GM12878 (cell line): ENCODE measurements around the gene TTC39C. TPM values are rescaled to one million over a fixed set of nuclear protein-coding genes. Genes with fewer than 3 reads are reported as not detected.

Experiments
- ATAC-seq: fragments of 200-7000 bp; cut with Tn5 transposase; 3 replicates; pipeline ENCODE4 v1.9.1; 2020; ENCODE audit warnings: mild to moderate bottlenecking, moderate library complexity
- BruUV-seq: library from RNA; stranded (reverse); fragments of 400-500 nt; replicated peaks from 2 replicates; lab custom pipeline; 2021; lab: Mats Ljungman, UMichigan
- CTCF ChIA-PET: fragments of 300-600 bp; sonication (Branson Sonifier 250); formaldehyde crosslinking; extraction: SDS; loops from one replicate; lab custom pipeline; 2021; ENCODE audit warnings: inconsistent platforms; lab: Yijun Ruan, JAX
- POLR2A ChIA-PET: fragments of 350-600 bp; formaldehyde crosslinking; extraction: SDS; loops from one replicate; lab custom pipeline; 2021; ENCODE audit warnings: inconsistent platforms; lab: Charles Lee
- RAD21 ChIA-PET: fragments of 300-600 bp; sonication (Branson Sonifier 250); formaldehyde crosslinking; loops from one replicate; lab custom pipeline; 2023; ENCODE audit warnings: antibody characterized with exemption; ENCODE audit not compliant: unreplicated experiment; lab: Charles Lee
- SMC1A ChIA-PET: fragments of 300-600 bp; sonication (Branson Sonifier 250); formaldehyde crosslinking; loops from one replicate; lab custom pipeline; 2023; ENCODE audit not compliant: unreplicated experiment, uncharacterized antibody; lab: Charles Lee
- DNase-seq: peaks from one replicate; pipeline ENCODE4 v3.0.0-alpha.2; 2011; ENCODE audit warnings: low read depth, low spot score
- FAIRE-seq: peaks from 3 replicates; lab custom pipeline; 2011; peaks lifted over from hg19 to GRCh38; lab: Jason Lieb, UNC
- H2AFZ ChIP-seq: 2 replicates; pipeline ENCODE4 v1.6.0; 2011; ENCODE audit warnings: low read depth, low read length, control low read depth; ENCODE audit not compliant: control insufficient read depth
- H3K27ac ChIP-seq: 2 replicates; pipeline ENCODE4 v1.5.1; 2011; ENCODE audit warnings: control low read depth; ENCODE audit not compliant: control insufficient read depth, insufficient read depth
- H3K27me3 ChIP-seq, 2 experiments: replicated peaks in 1 of 2; 2 replicates each; pipeline versions ENCODE4 v1.6.0 to v1.6.1; 2011; ENCODE audit warnings: low read length in 1 of 2; ENCODE audit not compliant: control insufficient read depth in 2 of 2, insufficient read depth in 2 of 2
- H3K36me3 ChIP-seq, 2 experiments: 2 replicates each; pipeline ENCODE4 v1.5.1; 2011; ENCODE audit warnings: low read length in 1 of 2; ENCODE audit not compliant: control insufficient read depth in 2 of 2, insufficient read depth in 2 of 2
- H3K4me1 ChIP-seq: 2 replicates; pipeline ENCODE4 v1.6.1; 2011; ENCODE audit warnings: mild to moderate bottlenecking, low read length, moderate library complexity, mixed read lengths; ENCODE audit not compliant: control insufficient read depth, insufficient read depth
- H3K4me2 ChIP-seq: 2 replicates; pipeline ENCODE4 v1.6.0; 2011; ENCODE audit warnings: control low read depth; ENCODE audit not compliant: control insufficient read depth, insufficient read depth
- H3K4me3 ChIP-seq: fragments of 200-600 bp; sonication (generic); 2 replicates; pipeline ENCODE4 v1.5.1; 2016
- H3K79me2 ChIP-seq: 2 replicates; pipeline ENCODE4 v1.6.0; 2011; ENCODE audit warnings: low read length; ENCODE audit not compliant: control insufficient read depth, insufficient read depth
- H3K9ac ChIP-seq: 2 replicates; pipeline ENCODE4 v1.8.0; 2011; ENCODE audit warnings: low read length, control low read depth, mixed read lengths; ENCODE audit not compliant: control insufficient read depth, insufficient read depth
- H3K9me3 ChIP-seq: replicated peaks from 3 replicates; pipeline ENCODE4 v1.5.1; 2011; ENCODE audit warnings: mild to moderate bottlenecking, low read length; ENCODE audit not compliant: control insufficient read depth, insufficient read depth
- H4K20me1 ChIP-seq: 2 replicates; pipeline ENCODE4 v1.6.0; 2011; ENCODE audit not compliant: control insufficient read depth, insufficient read depth
- CBX3 ChIP-seq: fragments of 200-600 bp; sonication (generic); IDR thresholded peaks from 2 replicates; pipeline ENCODE4 v1.6.1; 2016; ENCODE audit warnings: low read depth, borderline replicate concordance
- KLF5 ChIP-seq: fragments of 450-650 bp; IDR thresholded peaks from 2 replicates; pipeline ENCODE4 v1.6.1; 2014; ENCODE audit warnings: mild to moderate bottlenecking; ENCODE audit not compliant: partially characterized antibody
- PAX5 ChIP-seq: IDR thresholded peaks from 2 replicates; pipeline ENCODE4 v1.6.1; 2011; ENCODE audit warnings: low read depth, low read length, borderline replicate concordance
- STAT1 ChIP-seq: fragments of 450-650 bp; conservative IDR thresholded peaks from 2 replicates; pipeline ENCODE4 v1.6.1; 2014; ENCODE audit warnings: antibody characterized with exemption, mild to moderate bottlenecking
- WGBS: methylation state at CpG from one replicate; pipeline ENCODE4 v1.1.6; 2016; ENCODE audit warnings: low lambda C conversion rate; ENCODE audit not compliant: insufficient replicate concordance, insufficient coverage; ENCODE audit errors: missing lambda C conversion rate; 5-methylcytosine and 5-hydroxymethylcytosine counted together
- in situ Hi-C: fragments of 300-500 bp; cut with MboI; formaldehyde crosslinking; loops from 9 replicates; pipeline ENCODE4 v1.14.3; 2018; ENCODE audit warnings: mixed read lengths
- intact Hi-C: fragments of 100-400 bp; cut with micrococcal nuclease; formaldehyde crosslinking; loops from one replicate; pipeline ENCODE4 v1.14.2; 2022; ENCODE audit not compliant: unreplicated experiment
- polyA plus RNA-seq, 11 experiments: library from polyadenylated mRNA; depleted of rRNA in 4 of 11; unstranded in 6 of 11; stranded (reverse) in 5 of 11; fragments of >200 nt; fragmentation: Nextera tagmentation in 4 of 11; fragmentation: Illumina TruSeq in 1 of 11; extraction: Ambion mirVana in 4 of 11; extraction: Trizol in 1 of 11; gene quantifications; 1 replicate in 1 of 11; 2 replicates in 10 of 11; pipeline versions ENCODE4 v1.2.1 to v1.2.3, GENCODE V29; 2011 to 2016; ENCODE audit warnings: inconsistent platforms in 2 of 11, missing spikeins in 2 of 11, low read depth in 1 of 11
- total RNA-seq, 4 experiments: library from RNA; depleted of rRNA in 3 of 4; stranded (reverse); fragments of >200 nt in 3 of 4; fragmentation: Illumina TruSeq in 1 of 4; extraction: Trizol in 1 of 4; gene quantifications; 2 replicates each; pipeline versions ENCODE4 v1.2.1 to v1.2.3, GENCODE V29; 2013 to 2021
- TF ChIP-seq, protein P1 (sequence below): IDR thresholded peaks from 2 replicates; pipeline ENCODE4 v1.6.1; 2012; ENCODE audit warnings: low read depth, low read length, improper control_type of control experiment
- TF ChIP-seq, protein P2 (sequence below): fragments of 450-650 bp; IDR thresholded peaks from 2 replicates; pipeline ENCODE4 v1.6.1; 2017; ENCODE audit warnings: mild to moderate bottlenecking

TTC39C gene
- total and polyA plus RNA-seq, 10 of the 15 experiments (the other 5 are each of a cell fraction or from before 2014, with no cell fraction given), result 21.1 to 91.0 (median 64.8) TPM

DNA sequence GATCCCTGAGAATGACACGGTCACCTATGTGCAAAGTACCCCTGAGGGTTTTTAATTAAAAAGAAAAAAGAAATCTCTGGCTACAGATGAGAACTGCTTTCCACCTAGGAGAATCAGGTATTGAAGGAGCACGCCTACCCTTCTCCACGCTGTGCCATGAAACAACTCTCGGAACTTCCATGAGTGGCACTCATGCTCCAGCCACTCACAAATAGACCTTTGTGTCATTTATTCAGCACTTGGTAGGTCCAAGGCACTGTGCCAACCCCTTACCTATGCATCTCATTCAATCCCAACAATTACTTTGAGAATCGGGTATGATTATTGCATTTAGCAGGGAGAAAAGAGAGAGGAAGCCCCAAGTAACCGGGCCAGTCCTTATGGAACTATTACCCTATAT, 44.9 kb upstream of the TTC39C start:
- H3K9ac ChIP-seq, result no peak overlapping the region
- no peak overlapping the region for H3K4me2 ChIP-seq
- H3K79me2 ChIP-seq, result no peaks in the 10 kb centered on the region
- WGBS, result 85% methylated on average over 6 of the region's 6 CpGs
- SMC1A ChIA-PET, result interaction anchor here (0.8 to 2.7 kb wide), 6 partner anchors 10 to 523 kb away, joined by 3 to 11 read pairs (median 6); no protein-coding TSS in a partner anchor
- no peak for FAIRE-seq
- CTCF ChIA-PET, result interaction anchor here (1.2 kb wide), 1 partner anchor 51 kb away, joined by 3 read pairs; no protein-coding TSS in a partner anchor
- H3K27ac ChIP-seq, result no peak overlapping the region
- POLR2A ChIA-PET, result interaction anchor here (2.5 kb wide), 1 partner anchor 11 kb away, joined by 7 read pairs; no protein-coding TSS in a partner anchor
- BruUV-seq, result no TSS peak
- H2AFZ ChIP-seq, result no peak overlapping the region
- no peak overlapping the region for H3K4me3 ChIP-seq
- H3K9me3 ChIP-seq, result no peaks in the 10 kb centered on the region
- no peaks in the 10 kb centered on the region for H3K36me3 ChIP-seq
- in situ Hi-C loops (loop anchor here (5.0 kb wide), 1 partner anchor 143 kb away; no protein-coding TSS in a partner anchor), intact Hi-C loops (loop anchor here (2.0 kb wide), 1 partner anchor 39 kb away; no protein-coding TSS in a partner anchor)
- H4K20me1 ChIP-seq, result no peaks in the 10 kb centered on the region
- ATAC-seq, result no peak
- no peak for DNase-seq
- TF ChIP-seq PAX5 (no peak), CBX3 (no peak), STAT1 (no peak), KLF5 (no peak)
- TF ChIP-seq, protein P1, sequence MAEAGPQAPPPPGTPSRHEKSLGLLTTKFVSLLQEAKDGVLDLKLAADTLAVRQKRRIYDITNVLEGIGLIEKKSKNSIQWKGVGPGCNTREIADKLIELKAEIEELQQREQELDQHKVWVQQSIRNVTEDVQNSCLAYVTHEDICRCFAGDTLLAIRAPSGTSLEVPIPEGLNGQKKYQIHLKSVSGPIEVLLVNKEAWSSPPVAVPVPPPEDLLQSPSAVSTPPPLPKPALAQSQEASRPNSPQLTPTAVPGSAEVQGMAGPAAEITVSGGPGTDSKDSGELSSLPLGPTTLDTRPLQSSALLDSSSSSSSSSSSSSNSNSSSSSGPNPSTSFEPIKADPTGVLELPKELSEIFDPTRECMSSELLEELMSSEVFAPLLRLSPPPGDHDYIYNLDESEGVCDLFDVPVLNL, result no peak
- TF ChIP-seq, protein P2, sequence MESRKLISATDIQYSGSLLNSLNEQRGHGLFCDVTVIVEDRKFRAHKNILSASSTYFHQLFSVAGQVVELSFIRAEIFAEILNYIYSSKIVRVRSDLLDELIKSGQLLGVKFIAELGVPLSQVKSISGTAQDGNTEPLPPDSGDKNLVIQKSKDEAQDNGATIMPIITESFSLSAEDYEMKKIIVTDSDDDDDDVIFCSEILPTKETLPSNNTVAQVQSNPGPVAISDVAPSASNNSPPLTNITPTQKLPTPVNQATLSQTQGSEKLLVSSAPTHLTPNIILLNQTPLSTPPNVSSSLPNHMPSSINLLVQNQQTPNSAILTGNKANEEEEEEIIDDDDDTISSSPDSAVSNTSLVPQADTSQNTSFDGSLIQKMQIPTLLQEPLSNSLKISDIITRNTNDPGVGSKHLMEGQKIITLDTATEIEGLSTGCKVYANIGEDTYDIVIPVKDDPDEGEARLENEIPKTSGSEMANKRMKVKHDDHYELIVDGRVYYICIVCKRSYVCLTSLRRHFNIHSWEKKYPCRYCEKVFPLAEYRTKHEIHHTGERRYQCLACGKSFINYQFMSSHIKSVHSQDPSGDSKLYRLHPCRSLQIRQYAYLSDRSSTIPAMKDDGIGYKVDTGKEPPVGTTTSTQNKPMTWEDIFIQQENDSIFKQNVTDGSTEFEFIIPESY, result no peak
- peaks cover 37% of the 10 kb centered on the region for H3K4me1 ChIP-seq
- no peaks in the 10 kb centered on the region for H3K27me3 ChIP-seq
- RAD21 ChIA-PET, result interaction anchor here (1.4 to 2.1 kb wide), 2 partner anchors 20 to 36 kb away, joined by 3 to 5 read pairs; no protein-coding TSS in a partner anchor
